Calu3 (cell line): ENCODE data around the gene NAAA. TPM values are rescaled to one million over a fixed set of nuclear protein-coding genes. Genes with fewer than 3 reads are reported as not detected.

ENCODE experiments used
- BruUV-seq: library from RNA; stranded (reverse); fragments of 400-500 nt; replicated peaks from 2 replicates; lab custom pipeline; 2021; lab: Mats Ljungman, UMichigan
- CTCF ChIA-PET: fragments of 300-600 bp; sonication (Branson Sonifier 250); formaldehyde crosslinking; loops from one replicate; lab custom pipeline; 2022; ENCODE audit warnings: antibody characterized with exemption; lab: Charles Lee
- DNase-seq: peaks from one replicate; pipeline ENCODE4 v3.0.0; 2022
- H3K27ac Mint-ChIP-seq: one replicate; pipeline ENCODE4 v1.8.0; 2022; ENCODE audit warnings: mixed read lengths; ENCODE audit not compliant: unreplicated experiment
- H3K27me3 Mint-ChIP-seq: one replicate; pipeline ENCODE4 v1.8.0; 2022; ENCODE audit warnings: mixed read lengths; ENCODE audit not compliant: unreplicated experiment
- H3K36me3 Mint-ChIP-seq: one replicate; pipeline ENCODE4 v1.8.0; 2022; ENCODE audit warnings: mild to moderate bottlenecking, moderate library complexity, mixed read lengths; ENCODE audit not compliant: insufficient read depth, unreplicated experiment
- H3K4me1 Mint-ChIP-seq: one replicate; pipeline ENCODE4 v1.8.0; 2022; ENCODE audit warnings: mild to moderate bottlenecking, low read depth, mixed read lengths; ENCODE audit not compliant: unreplicated experiment
- H3K4me3 Mint-ChIP-seq: one replicate; pipeline ENCODE4 v1.8.0; 2022; ENCODE audit warnings: mild to moderate bottlenecking, low read depth, moderate library complexity, mixed read lengths; ENCODE audit not compliant: unreplicated experiment
- H3K9me3 Mint-ChIP-seq: one replicate; pipeline ENCODE4 v1.8.0; 2022; ENCODE audit warnings: low read depth, mixed read lengths; ENCODE audit not compliant: unreplicated experiment
- intact Hi-C: fragments of 100-400 bp; cut with micrococcal nuclease; formaldehyde crosslinking; loops from one replicate; pipeline ENCODE4 v1.10.0; 2022; ENCODE audit not compliant: unreplicated experiment
- total RNA-seq: library from RNA; stranded (reverse); gene quantifications from 2 replicates; pipeline ENCODE4 v1.2.3, GENCODE V29; 2022
- TF ChIP-seq, protein P1 (sequence below): fragments of 200-600 bp; IDR thresholded peaks from one replicate; pipeline ENCODE4 v1.8.0; 2022; ENCODE audit warnings: antibody characterized with exemption; ENCODE audit not compliant: unreplicated experiment

NAAA gene
- total RNA-seq, 1 experiment from 2014 or later: 6.2 TPM

GRCh38 chr4:75886104-75886503 is 54.7 kb downstream of the NAAA start:
- Mint-ChIP-seq H3K27me3 (peaks cover 34% of the 10 kb centered on the region), H3K4me3 (peak overlapping the region; percentile 39), H3K4me1 (no peaks in the 10 kb centered on the region), H3K9me3 (no peaks in the 10 kb centered on the region), H3K27ac (no peak overlapping the region), H3K36me3 (no peaks in the 10 kb centered on the region)
- CTCF ChIA-PET: no interaction called here
- BruUV-seq: no TSS peak
- intact Hi-C loops: no loop called here
- TF ChIP-seq, protein P1, sequence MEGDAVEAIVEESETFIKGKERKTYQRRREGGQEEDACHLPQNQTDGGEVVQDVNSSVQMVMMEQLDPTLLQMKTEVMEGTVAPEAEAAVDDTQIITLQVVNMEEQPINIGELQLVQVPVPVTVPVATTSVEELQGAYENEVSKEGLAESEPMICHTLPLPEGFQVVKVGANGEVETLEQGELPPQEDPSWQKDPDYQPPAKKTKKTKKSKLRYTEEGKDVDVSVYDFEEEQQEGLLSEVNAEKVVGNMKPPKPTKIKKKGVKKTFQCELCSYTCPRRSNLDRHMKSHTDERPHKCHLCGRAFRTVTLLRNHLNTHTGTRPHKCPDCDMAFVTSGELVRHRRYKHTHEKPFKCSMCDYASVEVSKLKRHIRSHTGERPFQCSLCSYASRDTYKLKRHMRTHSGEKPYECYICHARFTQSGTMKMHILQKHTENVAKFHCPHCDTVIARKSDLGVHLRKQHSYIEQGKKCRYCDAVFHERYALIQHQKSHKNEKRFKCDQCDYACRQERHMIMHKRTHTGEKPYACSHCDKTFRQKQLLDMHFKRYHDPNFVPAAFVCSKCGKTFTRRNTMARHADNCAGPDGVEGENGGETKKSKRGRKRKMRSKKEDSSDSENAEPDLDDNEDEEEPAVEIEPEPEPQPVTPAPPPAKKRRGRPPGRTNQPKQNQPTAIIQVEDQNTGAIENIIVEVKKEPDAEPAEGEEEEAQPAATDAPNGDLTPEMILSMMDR: no peak
- DNase-seq: peak; percentile 2

GRCh38 chr4:75881476-75881875 is 59.3 kb downstream of the NAAA start:
- CTCF ChIA-PET: no interaction called here
- no peak for DNase-seq
- Mint-ChIP-seq H3K4me3 (no peak overlapping the region), H3K27me3 (peaks cover 18% of the 10 kb centered on the region), H3K36me3 (no peaks in the 10 kb centered on the region), H3K9me3 (no peaks in the 10 kb centered on the region), H3K27ac (no peak overlapping the region), H3K4me1 (no peaks in the 10 kb centered on the region)
- TF ChIP-seq, protein P1: no peak
- no TSS peak for BruUV-seq
- intact Hi-C loops: no loop called here

- no peaks in the 10 kb centered on the region for H3K9me3 Mint-ChIP-seq
- CTCF ChIA-PET: no interaction called here
- no peak overlapping the region for H3K4me3 Mint-ChIP-seq
- peaks cover 18% of the 10 kb centered on the region for H3K27me3 Mint-ChIP-seq
- TF ChIP-seq, protein P1: no peak
- no peak for DNase-seq
- no TSS peak for BruUV-seq
- intact Hi-C loops: no loop called here
- H3K27ac Mint-ChIP-seq: no peak overlapping the region
- no peaks in the 10 kb centered on the region for H3K36me3 Mint-ChIP-seq
- H3K4me1 Mint-ChIP-seq: no peaks in the 10 kb centered on the region
Observed at GRCh38 chr4:75880278-75880677, 60.5 kb downstream of the NAAA start.

DNA sequence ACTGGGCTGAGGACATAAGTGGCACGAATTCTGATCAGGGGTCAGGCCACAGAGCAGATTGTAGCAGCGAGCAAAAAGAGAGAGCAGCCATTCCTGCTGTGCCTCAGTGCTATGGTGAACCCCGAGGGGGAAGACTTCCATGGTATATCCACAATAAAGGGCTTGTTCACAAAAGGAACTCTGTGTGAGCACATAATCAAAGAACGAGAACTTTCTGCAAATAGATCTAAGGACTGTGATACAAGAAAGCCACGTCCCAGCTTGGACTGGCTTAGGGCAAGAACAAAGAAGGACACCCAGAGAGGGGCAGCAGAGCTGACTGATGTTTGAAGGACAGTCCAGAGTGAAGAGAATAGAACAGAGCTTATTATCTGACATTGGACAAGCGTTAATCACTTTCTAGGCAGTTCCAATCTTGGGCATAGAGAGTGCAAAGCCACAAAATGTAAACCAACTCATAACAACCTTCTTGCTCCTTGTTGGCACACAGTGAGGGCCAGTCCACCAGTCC is 62.5 kb downstream of the NAAA start:
- H3K4me1 Mint-ChIP-seq: no peaks in the 10 kb centered on the region
- no peaks in the 10 kb centered on the region for H3K36me3 Mint-ChIP-seq
- no peak for DNase-seq
- CTCF ChIA-PET: no interaction called here
- no TSS peak for BruUV-seq
- no peak overlapping the region for H3K4me3 Mint-ChIP-seq
- intact Hi-C loops: no loop called here
- no peak overlapping the region for H3K27ac Mint-ChIP-seq
- H3K27me3 Mint-ChIP-seq: peaks cover 18% of the 10 kb centered on the region
- H3K9me3 Mint-ChIP-seq: no peaks in the 10 kb centered on the region
- TF ChIP-seq, protein P1: no peak
